ENCODE results near the gene SRMS. TPM values are rescaled to one million over a fixed set of nuclear protein-coding genes. Genes with fewer than 3 reads are reported as not detected.

Gene SRMS
- total RNA-seq, 1 donor = not detected

- DNase-seq (ENCODE audit: low read depth) = no peak
- no peak overlapping the region for H3K4me3 ChIP-seq (ENCODE audit: low read depth, low read length)
- TF ChIP-seq CTCF (IDR thresholded peaks at IDR 0.05; ENCODE audit: insufficient read depth, low read length) = no peak
Observed at GRCh38 chr20:63586797-63587196, 39.2 kb upstream of the SRMS start.

- no peak for DNase-seq (ENCODE audit: low read depth)
- TF ChIP-seq CTCF (IDR thresholded peaks at IDR 0.05; ENCODE audit: insufficient read depth, low read length) = no peak
- no peak overlapping the region for H3K4me3 ChIP-seq (ENCODE audit: low read depth, low read length)
Observed at GRCh38 chr20:63585616-63586565, 38.3 kb upstream of the SRMS start.

GRCh38 chr20:63582382-63583063, 35.0 kb upstream of the SRMS start:
- H3K4me3 ChIP-seq (ENCODE audit: low read depth, low read length) = no peak overlapping the region
- DNase-seq (ENCODE audit: low read depth) = no peak
- TF ChIP-seq CTCF (IDR thresholded peaks at IDR 0.05; ENCODE audit: insufficient read depth, low read length) = no peak

- H3K4me3 ChIP-seq (ENCODE audit: low read depth, low read length) = no peak overlapping the region
- peak; percentile 35 for DNase-seq (ENCODE audit: low read depth)
- peak; percentile 46 for TF ChIP-seq CTCF (IDR thresholded peaks at IDR 0.05; ENCODE audit: insufficient read depth, low read length)
Observed at GRCh38 chr20:63580796-63581461, 33.4 kb upstream of the SRMS start.

GRCh38 chr20:63579017-63579694, 31.6 kb upstream of the SRMS start:
- no peak overlapping the region for H3K4me3 ChIP-seq (ENCODE audit: low read depth, low read length)
- no peak for TF ChIP-seq CTCF (IDR thresholded peaks at IDR 0.05; ENCODE audit: insufficient read depth, low read length)
- DNase-seq (ENCODE audit: low read depth) = no peak
